Neural progenitor cell (in vitro differentiated cells): Measurements from ENCODE around the gene KRTAP4-4. TPM values are rescaled to one million over a fixed set of nuclear protein-coding genes. Genes with fewer than 3 reads are reported as not detected.

Experiments used
- DNase-seq: peaks from one replicate; pipeline ENCODE4 v3.0.0-alpha.2; 2016; ENCODE audit warnings: low spot score
- H2AFZ ChIP-seq: fragments of 200-600 bp; sonication (generic); replicated peaks from 2 replicates; pipeline ENCODE4 v1.6.1; 2016; ENCODE audit warnings: antibody characterized with exemption
- H3F3A ChIP-seq: fragments of 200-600 bp; sonication (generic); 2 replicates; pipeline ENCODE4 v1.6.1; 2016; ENCODE audit warnings: antibody characterized with exemption, low read depth
- H3K27ac ChIP-seq: fragments of 200-600 bp; sonication (generic); 2 replicates; pipeline ENCODE4 v1.5.1; 2016; ENCODE audit warnings: mild to moderate bottlenecking
- H3K27me3 ChIP-seq: fragments of 200-600 bp; sonication (generic); 2 replicates; pipeline ENCODE4 v1.6.1; 2016; ENCODE audit warnings: mild to moderate bottlenecking, moderate library complexity
- H3K36me3 ChIP-seq: fragments of 200-600 bp; sonication (generic); 2 replicates; pipeline ENCODE4 v1.5.1; 2016
- H3K4me1 ChIP-seq: fragments of 200-600 bp; sonication (generic); 2 replicates; pipeline ENCODE4 v1.6.1; 2016; ENCODE audit warnings: mixed run types
- H3K4me2 ChIP-seq: fragments of 200-600 bp; sonication (generic); 2 replicates; pipeline ENCODE4 v1.6.1; 2016
- H3K4me3 ChIP-seq: fragments of 200-600 bp; sonication (generic); 2 replicates; pipeline ENCODE4 v1.5.1; 2016
- H3K79me2 ChIP-seq: fragments of 200-600 bp; sonication (generic); 2 replicates; pipeline ENCODE4 v1.6.1; 2016; ENCODE audit warnings: low read depth
- H3K9ac ChIP-seq: fragments of 200-600 bp; sonication (generic); 2 replicates; pipeline ENCODE4 v1.6.1; 2016
- H3K9me3 ChIP-seq: fragments of 200-600 bp; sonication (generic); 2 replicates; pipeline ENCODE4 v1.5.1; 2016; ENCODE audit warnings: low read depth
- H4K20me1 ChIP-seq: fragments of 200-600 bp; sonication (generic); 2 replicates; pipeline ENCODE4 v1.6.1; 2016; ENCODE audit warnings: low read depth
- H3K27ac Mint-ChIP-seq: 3 replicates; pipeline ENCODE4 v1.8.0; 2021; ENCODE audit warnings: mixed read lengths
- H3K27me3 Mint-ChIP-seq: 2 replicates; pipeline ENCODE4 v1.8.0; 2022; ENCODE audit warnings: low read depth, mild to moderate bottlenecking, inconsistent platforms, moderate library complexity, mixed read lengths; ENCODE audit not compliant: insufficient read depth
- H3K36me3 Mint-ChIP-seq: 3 replicates; pipeline ENCODE4 v1.8.0; 2021; ENCODE audit warnings: mixed read lengths
- H3K4me1 Mint-ChIP-seq: 3 replicates; pipeline ENCODE4 v1.8.0; 2021; ENCODE audit warnings: mixed read lengths
- H3K4me3 Mint-ChIP-seq: 3 replicates; pipeline ENCODE4 v1.8.0; 2021; ENCODE audit warnings: mild to moderate bottlenecking, moderate library complexity, mixed read lengths
- H3K9me3 Mint-ChIP-seq: 3 replicates; pipeline ENCODE4 v1.8.0; 2020; ENCODE audit warnings: mixed read lengths
- CTCF ChIP-seq: fragments of 200-600 bp; sonication (generic); IDR thresholded peaks from 2 replicates; pipeline ENCODE4 v1.5.1; 2017; ENCODE audit warnings: antibody characterized with exemption, mild to moderate bottlenecking
- EZH2 ChIP-seq: fragments of 200-600 bp; sonication (generic); IDR thresholded peaks from 2 replicates; pipeline ENCODE4 v1.6.1; 2017; ENCODE audit warnings: antibody characterized with exemption, mild to moderate bottlenecking, moderate library complexity
- EZH2phosphoT487 ChIP-seq: fragments of 200-600 bp; sonication (generic); IDR thresholded peaks from 2 replicates; pipeline ENCODE4 v1.6.1; 2017; ENCODE audit warnings: antibody characterized with exemption
- total RNA-seq: library from RNA; depleted of rRNA; stranded (reverse); fragments of >200 nt; gene quantifications from 2 replicates; pipeline ENCODE4 v1.2.3, GENCODE V29; 2015; ENCODE audit warnings: low replicate concordance

The KRTAP4-4 gene
- total RNA-seq, 1 donor from 2014 or later = not detected

DNA sequence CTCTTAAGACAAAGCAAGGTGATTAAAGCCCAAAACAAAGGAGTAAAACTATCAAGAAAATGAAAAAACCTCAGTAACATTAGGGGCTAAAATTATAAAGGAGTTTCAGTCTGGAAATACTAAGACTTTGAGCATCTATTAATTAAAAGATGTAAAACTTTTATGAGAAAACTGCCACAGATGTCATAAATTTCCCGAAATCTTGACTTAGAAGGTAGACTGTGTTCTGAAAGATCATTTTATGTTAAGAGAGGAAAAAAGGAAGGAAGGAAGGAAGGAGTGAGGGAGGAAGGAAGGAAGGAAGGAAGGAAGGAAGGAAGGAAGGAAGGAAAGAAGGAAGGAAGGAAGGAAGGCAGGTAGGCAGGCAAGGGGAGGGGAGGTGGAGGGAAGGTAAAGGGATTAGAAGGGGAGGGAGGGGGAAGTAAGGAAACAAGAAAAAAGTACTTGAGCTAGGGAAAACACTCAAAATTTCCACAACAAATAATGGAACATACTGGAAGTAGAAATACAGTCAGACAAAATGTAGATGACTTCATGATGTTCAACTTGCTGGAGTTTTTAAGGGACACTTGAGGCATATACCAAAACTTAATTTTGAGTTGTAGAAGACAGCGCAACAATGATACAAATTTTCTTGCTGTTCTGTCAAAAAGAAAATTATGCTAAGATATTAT, 12.9 kb downstream of the KRTAP4-4 start:
- Histone ChIP-seq H3F3A (no peaks in the 10 kb centered on the region), H2AFZ (no peak overlapping the region), H3K9me3 (peaks cover 6% of the 10 kb centered on the region), H3K27ac (no peak overlapping the region), H3K4me2 (no peak overlapping the region), H3K27me3 (no peaks in the 10 kb centered on the region), H3K36me3 (no peaks in the 10 kb centered on the region), H3K4me1 (no peaks in the 10 kb centered on the region), H3K4me3 (no peak overlapping the region), H4K20me1 (no peaks in the 10 kb centered on the region), H3K79me2 (no peaks in the 10 kb centered on the region), H3K9ac (no peak overlapping the region)
- TF ChIP-seq EZH2 = no peak
- no peak for TF ChIP-seq EZH2phosphoT487
- no peak for TF ChIP-seq CTCF
- H3K27me3 Mint-ChIP-seq = peaks cover 2% of the 10 kb centered on the region
- no peak for DNase-seq
- H3K27ac Mint-ChIP-seq = no peak overlapping the region
- H3K4me3 Mint-ChIP-seq = no peak overlapping the region
- no peaks in the 10 kb centered on the region for H3K4me1 Mint-ChIP-seq
- H3K36me3 Mint-ChIP-seq = no peaks in the 10 kb centered on the region
- peaks cover 9% of the 10 kb centered on the region for H3K9me3 Mint-ChIP-seq

- H3K4me3 Mint-ChIP-seq = no peak overlapping the region
- TF ChIP-seq CTCF = no peak
- no peak for TF ChIP-seq EZH2phosphoT487
- TF ChIP-seq EZH2 = no peak
- H3K36me3 Mint-ChIP-seq = no peaks in the 10 kb centered on the region
- Histone ChIP-seq H3F3A (no peaks in the 10 kb centered on the region), H3K36me3 (no peaks in the 10 kb centered on the region), H3K4me1 (no peaks in the 10 kb centered on the region), H2AFZ (no peak overlapping the region), H3K27ac (no peak overlapping the region), H4K20me1 (no peaks in the 10 kb centered on the region), H3K9ac (no peak overlapping the region), H3K4me3 (no peak overlapping the region), H3K4me2 (no peak overlapping the region), H3K9me3 (peaks cover 6% of the 10 kb centered on the region), H3K79me2 (no peaks in the 10 kb centered on the region), H3K27me3 (no peaks in the 10 kb centered on the region)
- H3K27ac Mint-ChIP-seq = no peak overlapping the region
- no peaks in the 10 kb centered on the region for H3K4me1 Mint-ChIP-seq
- no peak for DNase-seq
- peaks cover 16% of the 10 kb centered on the region for H3K9me3 Mint-ChIP-seq
- peaks cover 2% of the 10 kb centered on the region for H3K27me3 Mint-ChIP-seq
Measured at GRCh38 chr17:41145261-41145660, 15.3 kb downstream of the KRTAP4-4 start.

GRCh38 chr17:41144846-41145245, 15.7 kb downstream of the KRTAP4-4 start:
- peaks cover 16% of the 10 kb centered on the region for H3K9me3 Mint-ChIP-seq
- Histone ChIP-seq H2AFZ (no peak overlapping the region), H3K27me3 (no peaks in the 10 kb centered on the region), H3K79me2 (no peaks in the 10 kb centered on the region), H3K4me2 (no peak overlapping the region), H3F3A (no peaks in the 10 kb centered on the region), H3K27ac (no peak overlapping the region), H4K20me1 (no peaks in the 10 kb centered on the region), H3K4me1 (no peaks in the 10 kb centered on the region), H3K9me3 (peaks cover 6% of the 10 kb centered on the region), H3K9ac (no peak overlapping the region), H3K4me3 (no peak overlapping the region), H3K36me3 (no peaks in the 10 kb centered on the region)
- H3K27me3 Mint-ChIP-seq = peaks cover 2% of the 10 kb centered on the region
- H3K4me1 Mint-ChIP-seq = no peaks in the 10 kb centered on the region
- H3K27ac Mint-ChIP-seq = no peak overlapping the region
- DNase-seq = no peak
- H3K4me3 Mint-ChIP-seq = no peak overlapping the region
- no peak for TF ChIP-seq CTCF
- TF ChIP-seq EZH2phosphoT487 = no peak
- TF ChIP-seq EZH2 = no peak
- no peaks in the 10 kb centered on the region for H3K36me3 Mint-ChIP-seq
